ENCODE results near the gene FAM219A. TPM values are rescaled to one million over a fixed set of nuclear protein-coding genes. Genes with fewer than 3 reads are reported as not detected.

Gene FAM219A
- total RNA-seq, 1 donor from 2014 or later: 13.4 TPM

DNA sequence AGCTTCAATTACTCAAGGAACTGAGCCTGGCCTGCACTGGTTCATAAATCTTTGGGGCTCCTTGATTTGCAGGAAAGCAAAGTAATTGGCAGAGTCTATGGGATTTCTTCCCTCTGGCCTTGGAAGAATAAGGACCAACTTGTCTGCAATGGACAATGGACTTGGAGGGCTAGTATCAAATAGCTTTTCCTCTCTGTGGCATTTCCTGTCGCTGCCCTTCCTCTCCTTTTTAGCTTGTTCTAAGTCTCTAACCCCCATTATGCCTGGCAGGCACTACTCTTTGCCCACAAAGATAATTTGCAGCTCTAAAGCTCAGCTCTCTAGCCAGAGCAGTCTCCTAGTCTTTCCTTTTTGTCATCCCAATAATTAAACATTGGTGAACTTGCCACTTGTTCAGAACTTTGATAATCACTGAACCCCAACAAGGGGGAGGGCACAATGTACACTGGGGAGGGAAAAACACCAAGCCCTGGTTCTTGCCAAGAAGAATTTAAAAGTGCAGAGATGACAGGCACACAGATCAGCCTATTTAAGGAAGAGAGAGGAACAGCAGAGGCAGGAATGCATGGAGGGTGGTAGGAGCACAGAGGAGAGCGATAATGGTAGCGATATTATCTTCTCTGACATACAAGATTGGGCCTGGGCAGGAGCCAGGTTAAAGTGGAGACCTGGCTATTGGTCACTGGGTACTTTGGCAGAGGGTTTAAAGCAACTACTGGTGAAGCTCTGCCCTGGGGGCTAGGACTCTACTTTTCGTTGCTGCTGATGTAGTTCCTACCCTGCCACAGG, 38.5 kb downstream of the FAM219A start:
- Mint-ChIP-seq H3K4me3 (no peak overlapping the region), H3K27me3 (no peaks in the 10 kb centered on the region), H3K4me1 (ENCODE audit: unreplicated experiment) (no peaks in the 10 kb centered on the region), H3K36me3 (no peaks in the 10 kb centered on the region), H3K27ac (no peak overlapping the region), H3K9me3 (no peaks in the 10 kb centered on the region)
- DNase-seq (ENCODE audit: extremely low spot score, unreplicated experiment): no peak
- TF ChIP-seq, protein P1, sequence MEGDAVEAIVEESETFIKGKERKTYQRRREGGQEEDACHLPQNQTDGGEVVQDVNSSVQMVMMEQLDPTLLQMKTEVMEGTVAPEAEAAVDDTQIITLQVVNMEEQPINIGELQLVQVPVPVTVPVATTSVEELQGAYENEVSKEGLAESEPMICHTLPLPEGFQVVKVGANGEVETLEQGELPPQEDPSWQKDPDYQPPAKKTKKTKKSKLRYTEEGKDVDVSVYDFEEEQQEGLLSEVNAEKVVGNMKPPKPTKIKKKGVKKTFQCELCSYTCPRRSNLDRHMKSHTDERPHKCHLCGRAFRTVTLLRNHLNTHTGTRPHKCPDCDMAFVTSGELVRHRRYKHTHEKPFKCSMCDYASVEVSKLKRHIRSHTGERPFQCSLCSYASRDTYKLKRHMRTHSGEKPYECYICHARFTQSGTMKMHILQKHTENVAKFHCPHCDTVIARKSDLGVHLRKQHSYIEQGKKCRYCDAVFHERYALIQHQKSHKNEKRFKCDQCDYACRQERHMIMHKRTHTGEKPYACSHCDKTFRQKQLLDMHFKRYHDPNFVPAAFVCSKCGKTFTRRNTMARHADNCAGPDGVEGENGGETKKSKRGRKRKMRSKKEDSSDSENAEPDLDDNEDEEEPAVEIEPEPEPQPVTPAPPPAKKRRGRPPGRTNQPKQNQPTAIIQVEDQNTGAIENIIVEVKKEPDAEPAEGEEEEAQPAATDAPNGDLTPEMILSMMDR (conservative IDR thresholded peaks at IDR 0.05): no peak

DNA sequence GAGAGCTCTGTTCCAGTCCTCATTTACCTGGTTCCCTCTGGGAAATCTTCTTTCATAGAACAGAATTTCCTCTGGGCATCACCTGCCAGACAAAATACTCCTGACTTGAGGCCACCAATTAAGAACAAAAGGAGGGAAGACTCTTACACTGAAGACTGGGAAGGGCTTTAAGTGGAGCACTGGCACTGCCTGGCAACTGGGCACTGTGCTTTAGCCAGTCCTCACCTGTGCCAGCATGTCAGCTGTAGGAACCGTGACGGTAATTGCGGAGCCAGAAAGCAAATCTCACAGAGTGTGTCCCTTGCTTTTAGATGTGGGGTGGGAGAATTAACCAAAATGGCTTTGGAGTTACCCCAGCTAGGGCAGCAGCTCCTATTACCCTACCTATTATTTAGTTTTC, 40.6 kb downstream of the FAM219A start:
- H3K36me3 Mint-ChIP-seq: no peaks in the 10 kb centered on the region
- H3K4me3 Mint-ChIP-seq: no peak overlapping the region
- H3K27ac Mint-ChIP-seq: no peak overlapping the region
- no peaks in the 10 kb centered on the region for H3K27me3 Mint-ChIP-seq
- H3K4me1 Mint-ChIP-seq (ENCODE audit: unreplicated experiment): no peaks in the 10 kb centered on the region
- TF ChIP-seq, protein P1 (conservative IDR thresholded peaks at IDR 0.05): no peak
- DNase-seq (ENCODE audit: extremely low spot score, unreplicated experiment): no peak
- H3K9me3 Mint-ChIP-seq: no peaks in the 10 kb centered on the region

DNA sequence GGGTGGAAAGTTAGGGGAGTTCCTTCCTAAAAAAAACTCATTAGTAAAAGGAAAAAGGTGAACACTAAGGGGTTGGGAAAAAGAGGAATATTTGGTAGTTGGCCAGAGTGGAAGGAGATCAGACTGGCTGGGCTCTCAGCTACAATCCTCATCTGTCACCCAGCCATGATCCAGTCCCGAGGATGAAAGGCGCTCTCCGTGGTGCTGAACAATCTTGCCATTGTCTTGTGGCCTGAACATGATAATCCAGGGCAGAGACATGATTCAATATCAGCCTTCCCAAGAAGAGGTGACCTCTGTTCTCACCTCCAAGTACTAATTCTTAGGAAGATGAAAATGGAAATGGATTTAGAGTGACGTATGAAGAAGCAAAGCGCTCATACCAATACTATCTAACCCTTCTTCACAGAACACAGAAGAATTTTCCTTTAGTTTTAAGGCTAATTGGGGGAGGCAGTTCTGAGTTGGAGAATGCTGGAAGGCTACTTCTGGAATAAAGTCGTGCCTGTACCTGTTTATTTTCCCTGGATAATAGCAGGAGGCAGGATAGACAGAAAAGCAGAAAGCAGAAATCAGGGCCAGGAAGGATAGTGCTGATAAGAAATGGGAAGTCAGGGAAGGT, 45.0 kb downstream of the FAM219A start:
- Mint-ChIP-seq H3K36me3 (no peaks in the 10 kb centered on the region), H3K9me3 (no peaks in the 10 kb centered on the region), H3K27me3 (no peaks in the 10 kb centered on the region), H3K4me1 (ENCODE audit: unreplicated experiment) (no peaks in the 10 kb centered on the region), H3K4me3 (no peak overlapping the region), H3K27ac (no peak overlapping the region)
- DNase-seq (ENCODE audit: extremely low spot score, unreplicated experiment): no peak
- TF ChIP-seq, protein P1 (conservative IDR thresholded peaks at IDR 0.05): no peak

DNA sequence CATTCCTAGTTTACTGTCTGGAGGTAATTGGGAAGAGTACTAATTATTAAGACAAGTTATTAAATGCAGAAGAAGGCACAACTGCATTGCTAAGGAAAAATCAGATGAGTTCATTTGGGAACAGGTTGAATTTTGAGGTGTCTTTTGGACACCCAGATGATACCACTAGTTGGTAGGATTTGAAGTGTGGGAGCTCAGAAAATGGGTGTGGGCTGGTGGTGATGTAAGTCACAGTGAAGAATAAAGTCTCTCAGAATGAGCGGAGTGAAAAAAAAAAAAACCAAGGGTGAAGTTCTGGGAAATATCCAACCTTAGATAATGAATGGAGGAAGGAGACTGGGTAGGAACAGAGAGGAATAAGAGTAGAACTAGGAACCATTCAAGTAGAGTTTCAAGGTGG, 46.0 kb downstream of the FAM219A start:
- no peaks in the 10 kb centered on the region for H3K27me3 Mint-ChIP-seq
- no peak overlapping the region for H3K4me3 Mint-ChIP-seq
- H3K27ac Mint-ChIP-seq: no peak overlapping the region
- no peak for DNase-seq (ENCODE audit: extremely low spot score, unreplicated experiment)
- no peaks in the 10 kb centered on the region for H3K9me3 Mint-ChIP-seq
- TF ChIP-seq, protein P1 (conservative IDR thresholded peaks at IDR 0.05): no peak
- no peaks in the 10 kb centered on the region for H3K36me3 Mint-ChIP-seq
- no peaks in the 10 kb centered on the region for H3K4me1 Mint-ChIP-seq (ENCODE audit: unreplicated experiment)

DNA sequence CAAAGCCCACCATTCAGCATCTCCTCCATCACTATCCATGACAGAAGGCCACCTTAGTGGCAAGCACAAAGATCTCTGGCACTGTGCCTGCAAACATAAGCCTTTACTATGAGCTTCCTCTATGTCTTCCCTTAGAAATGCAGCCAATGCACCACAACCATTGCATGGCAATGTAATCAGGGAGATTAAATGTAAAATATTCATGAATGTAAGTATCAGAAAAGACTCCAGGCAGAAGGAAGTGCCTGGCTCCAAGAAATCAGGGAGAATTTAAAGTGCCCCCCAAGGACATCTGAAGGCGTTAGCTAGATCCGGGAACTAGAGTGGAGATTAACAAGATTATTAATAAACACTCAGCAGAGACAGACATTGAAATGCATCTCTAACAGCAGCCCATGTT, 49.2 kb downstream of the FAM219A start:
- no peaks in the 10 kb centered on the region for H3K4me1 Mint-ChIP-seq (ENCODE audit: unreplicated experiment)
- H3K9me3 Mint-ChIP-seq: no peaks in the 10 kb centered on the region
- no peaks in the 10 kb centered on the region for H3K27me3 Mint-ChIP-seq
- H3K36me3 Mint-ChIP-seq: no peaks in the 10 kb centered on the region
- TF ChIP-seq, protein P1 (conservative IDR thresholded peaks at IDR 0.05): no peak
- DNase-seq (ENCODE audit: extremely low spot score, unreplicated experiment): no peak
- no peak overlapping the region for H3K27ac Mint-ChIP-seq
- H3K4me3 Mint-ChIP-seq: no peak overlapping the region

All from type B pancreatic cell (in vitro differentiated cells).